Activated CD8-positive, alpha-beta memory T cell treated with anti-CD3 and anti-CD28 coated beads, Interleukin-2, amount 50 U/mL, for 4 hours (primary cell): ENCODE data around the gene EFNA2.
A peak's percentile ranks its signal among the peaks of the same experiment; 100 is the strongest.

Experiments
- DNase-seq: peaks from one replicate; pipeline ENCODE4 v3.0.0-alpha.2; 2020

Gene EFNA2

DNA sequence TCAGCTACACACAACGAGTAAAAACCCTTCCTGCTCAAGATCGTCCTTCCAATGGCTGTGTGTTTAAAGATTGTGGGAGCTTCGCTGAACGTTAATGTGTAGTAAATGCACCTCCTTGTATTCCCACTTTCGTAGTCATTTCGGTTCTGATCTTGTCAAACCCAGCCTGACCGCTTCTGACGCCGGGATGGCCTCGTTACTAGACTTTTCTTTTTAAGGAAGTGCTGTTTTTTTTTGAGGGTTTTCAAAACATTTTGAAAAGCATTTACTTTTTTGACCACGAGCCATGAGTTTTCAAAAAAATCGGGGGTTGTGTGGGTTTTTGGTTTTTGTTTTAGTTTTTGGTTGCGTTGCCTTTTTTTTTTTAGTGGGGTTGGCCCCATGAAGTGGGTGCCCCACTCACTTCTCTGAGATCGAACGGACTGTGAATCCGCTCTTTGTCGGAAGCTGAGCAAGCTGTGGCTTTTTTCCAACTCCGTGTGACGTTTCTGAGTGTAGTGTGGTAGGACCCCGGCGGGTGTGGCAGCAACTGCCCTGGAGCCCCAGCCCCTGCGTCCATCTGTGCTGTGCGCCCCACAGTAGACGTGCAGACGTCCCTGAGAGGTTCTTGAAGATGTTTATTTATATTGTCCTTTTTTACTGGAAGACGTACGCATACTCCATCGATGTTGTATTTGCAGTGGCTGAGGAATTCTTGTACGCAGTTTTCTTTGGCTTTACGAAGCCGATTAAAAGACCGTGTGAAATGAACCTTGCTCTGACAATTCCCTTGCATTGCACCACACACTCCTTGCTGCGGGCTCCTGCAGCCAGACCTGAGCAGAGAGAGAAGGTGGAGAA, 13.0 kb upstream of the EFNA2 start:
- DNase-seq: no peak

DNA sequence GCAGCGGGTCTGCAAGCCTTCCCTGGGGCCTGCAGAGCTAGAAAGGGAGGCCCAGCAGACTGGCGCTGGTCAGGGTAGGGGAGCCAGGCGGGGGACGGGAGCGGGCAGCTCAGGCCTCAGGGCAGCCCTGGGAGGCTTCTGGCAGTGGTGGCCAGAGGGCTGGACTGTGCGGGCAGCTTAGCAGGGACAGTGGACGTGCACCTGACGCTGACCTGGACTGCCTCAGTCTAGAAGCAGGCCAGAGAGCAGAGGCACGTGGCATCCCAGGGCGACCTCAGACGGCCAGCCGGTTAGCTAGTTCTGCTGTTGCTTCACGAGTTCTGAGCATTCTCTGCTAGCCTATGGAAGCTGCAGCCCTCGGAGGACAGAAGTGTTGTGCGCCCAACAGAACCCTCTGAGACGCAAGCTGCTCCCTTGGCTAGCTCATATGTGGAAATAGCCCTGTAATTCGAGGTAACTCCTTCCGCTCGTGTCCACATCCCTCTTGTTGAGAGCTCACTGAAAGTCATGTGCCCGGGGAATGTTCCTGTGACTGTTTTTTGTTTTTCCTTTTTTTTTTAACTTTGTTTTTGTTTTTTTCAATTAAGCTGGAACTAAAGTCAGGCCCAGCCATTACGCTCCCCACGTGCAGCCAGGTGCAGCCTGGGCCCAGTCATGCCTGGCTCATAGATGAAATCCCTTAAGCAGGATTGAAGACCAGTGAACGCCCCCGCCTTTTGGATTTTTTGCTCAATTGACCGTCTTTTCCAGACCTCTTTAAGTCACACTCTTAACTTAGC, 12.2 kb upstream of the EFNA2 start:
- no peak for DNase-seq

DNA sequence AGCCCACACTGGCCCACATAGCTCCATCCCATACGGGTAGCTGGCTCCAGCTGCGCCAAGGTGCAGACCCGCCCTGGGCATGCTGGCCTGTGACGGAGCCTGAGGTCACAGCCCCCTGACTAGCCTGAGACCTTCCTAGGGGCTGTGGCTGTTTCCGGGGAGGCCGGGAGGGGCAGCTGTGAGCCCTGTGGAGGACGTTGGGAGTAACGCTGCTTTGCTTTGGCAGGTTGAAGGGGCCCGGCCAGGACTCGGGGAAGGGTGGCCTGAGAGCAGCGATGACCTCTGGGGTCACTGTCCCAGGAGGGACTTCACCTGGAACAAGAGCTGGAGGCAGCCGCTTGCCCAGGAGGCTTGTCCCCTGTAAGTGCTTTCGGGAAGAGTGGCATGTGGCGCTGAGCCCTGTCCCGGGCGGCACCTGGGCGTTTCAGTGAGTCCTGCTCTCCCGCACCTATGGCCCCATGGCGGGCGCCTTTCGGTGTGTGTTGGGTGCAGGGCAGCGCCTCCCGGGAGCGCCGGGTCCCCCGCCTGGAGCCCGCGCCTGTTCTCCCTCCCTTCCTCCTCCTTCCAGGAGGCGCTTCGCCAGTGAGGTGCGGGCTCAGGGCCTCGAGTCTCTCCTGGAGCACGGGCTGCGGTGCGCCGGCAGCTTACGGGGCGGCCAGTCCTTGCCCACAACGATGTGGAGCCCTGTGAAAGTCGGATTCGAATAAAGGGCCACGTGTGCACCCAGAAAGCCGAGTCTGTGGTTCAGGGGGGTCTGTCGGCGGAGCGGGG, 11.4 kb upstream of the EFNA2 start:
- no peak for DNase-seq

DNA sequence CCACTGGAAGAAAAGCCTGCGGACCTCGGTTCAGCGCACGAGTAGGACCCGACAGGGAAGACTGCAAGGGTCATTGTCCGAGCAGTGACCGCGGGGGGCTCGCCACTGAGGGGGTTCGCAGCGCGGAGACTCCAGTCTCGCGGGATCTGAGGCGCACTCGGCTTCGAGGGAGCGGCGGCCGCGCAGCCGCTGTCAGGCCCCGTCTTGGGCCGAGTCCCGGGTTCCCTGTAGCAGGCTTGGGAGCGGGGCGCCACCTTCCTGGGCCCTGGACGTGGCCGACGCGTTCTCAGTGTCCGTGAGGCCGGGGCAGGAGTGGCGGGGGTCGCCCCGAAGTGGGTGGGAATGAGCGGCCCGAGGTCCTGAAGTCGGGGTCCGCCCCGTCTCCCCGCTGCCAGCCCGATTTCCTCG, 10.8 kb upstream of the EFNA2 start:
- DNase-seq: no peak

DNA sequence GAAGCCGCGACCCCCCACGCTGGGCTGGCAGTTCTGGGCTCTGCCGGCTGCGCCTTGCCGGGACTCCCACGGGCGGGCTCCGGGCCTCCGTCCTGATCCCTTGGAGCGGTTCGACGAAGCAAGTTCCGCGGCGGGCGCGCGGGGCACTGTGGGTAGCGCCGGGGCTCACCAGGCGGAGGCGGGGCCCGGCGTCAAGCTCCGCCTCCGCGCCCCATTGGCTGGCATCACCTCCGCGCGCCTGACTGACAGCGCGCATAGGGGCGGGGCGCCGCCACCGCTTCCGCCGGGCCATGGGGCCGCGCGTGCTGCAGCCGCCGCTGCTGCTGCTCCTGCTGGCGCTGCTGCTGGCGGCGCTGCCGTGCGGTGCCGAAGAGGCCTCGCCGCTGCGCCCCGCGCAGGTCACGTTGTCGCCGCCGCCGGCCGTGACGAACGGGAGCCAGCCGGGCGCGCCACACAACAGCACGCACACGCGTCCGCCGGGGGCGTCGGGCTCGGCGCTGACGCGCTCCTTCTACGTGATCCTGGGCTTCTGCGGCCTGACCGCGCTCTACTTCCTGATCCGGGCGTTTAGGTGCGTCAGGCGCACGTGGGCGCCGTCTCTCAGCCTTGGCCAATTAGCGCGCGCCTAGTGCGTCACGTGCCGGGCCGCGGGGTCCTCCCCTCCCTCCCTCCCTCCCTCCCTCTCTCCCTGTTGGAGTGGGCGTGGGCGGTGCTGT, 10.3 kb upstream of the EFNA2 start, which contains the start of gene FAM174C:
FAM174C (plus strand) TSS at position 271 of the 716 bp plus-strand sequence; CDS start at position 291, 20 bp downstream.
- peak; percentile 96 for DNase-seq

DNA sequence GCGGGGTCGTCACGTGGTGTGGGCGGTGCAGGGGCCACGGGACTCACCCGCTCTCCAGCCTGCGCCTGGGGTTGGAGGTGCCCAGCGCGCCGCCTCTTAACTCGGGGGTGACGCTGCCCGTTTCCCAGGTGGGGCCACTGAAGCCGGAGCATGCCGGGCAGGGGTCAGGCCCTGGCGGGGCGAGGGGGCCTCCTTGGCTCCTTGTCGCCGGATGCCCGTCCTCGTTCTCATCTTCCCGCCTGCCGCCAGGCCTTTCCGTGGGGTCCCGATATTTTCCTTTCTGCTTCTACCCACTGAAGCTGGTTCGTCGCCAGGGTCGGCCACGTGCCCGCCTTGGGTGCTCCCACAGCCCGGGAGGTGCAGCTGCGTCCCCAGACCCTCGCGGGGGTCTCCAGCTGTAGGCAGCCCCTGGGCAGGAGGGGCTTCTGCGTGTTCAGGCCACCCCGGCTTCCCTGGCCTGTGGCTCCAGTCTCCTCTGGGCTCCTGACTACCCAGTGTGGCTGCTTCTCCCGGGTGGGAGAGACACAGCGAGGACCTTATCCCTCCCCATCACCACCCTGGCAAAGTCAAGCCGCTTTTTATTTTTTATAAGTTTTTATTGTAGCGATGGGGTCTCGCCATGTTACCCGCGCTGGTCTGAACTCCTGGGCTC, 9.6 kb upstream of the EFNA2 start:
- DNase-seq: no peak

DNA sequence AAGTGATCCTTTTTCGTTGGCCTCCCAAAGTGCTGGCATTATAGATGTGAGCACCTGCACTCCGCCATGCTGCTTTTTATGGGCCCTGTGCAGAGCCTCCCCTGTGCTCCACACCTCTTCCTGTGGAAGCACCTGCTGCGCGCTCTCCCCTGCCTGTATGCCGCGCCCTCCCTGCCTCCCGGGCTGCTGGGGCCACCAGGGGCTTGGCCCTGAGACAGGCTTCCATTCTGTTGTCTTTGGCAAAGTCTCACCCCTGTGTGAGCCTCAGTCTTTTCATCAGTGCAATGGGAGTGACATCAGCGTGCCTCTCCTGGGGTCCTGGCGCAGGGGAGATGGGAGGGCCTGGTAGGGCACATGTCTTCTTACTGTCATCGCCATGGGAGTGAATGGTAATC, 9.0 kb upstream of the EFNA2 start:
- no peak for DNase-seq

DNA sequence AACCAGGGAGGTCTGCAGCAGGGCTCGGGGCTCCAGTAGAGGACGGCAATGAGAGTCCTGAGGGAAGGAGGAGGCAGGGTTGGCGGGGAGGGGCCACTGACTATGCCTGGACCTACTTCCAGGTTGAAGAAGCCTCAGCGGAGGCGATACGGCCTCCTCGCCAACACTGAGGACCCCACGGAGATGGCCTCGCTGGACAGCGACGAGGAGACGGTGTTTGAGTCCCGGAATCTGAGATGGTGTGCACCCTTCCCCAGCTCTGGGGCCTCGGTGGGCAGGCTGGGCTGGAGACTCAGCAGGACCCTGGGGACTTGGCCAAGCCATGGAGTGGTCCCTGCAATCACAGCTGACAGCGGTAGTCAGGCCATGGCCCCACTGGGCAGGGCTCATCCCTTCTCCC, 8.6 kb upstream of the EFNA2 start:
- DNase-seq: no peak

DNA sequence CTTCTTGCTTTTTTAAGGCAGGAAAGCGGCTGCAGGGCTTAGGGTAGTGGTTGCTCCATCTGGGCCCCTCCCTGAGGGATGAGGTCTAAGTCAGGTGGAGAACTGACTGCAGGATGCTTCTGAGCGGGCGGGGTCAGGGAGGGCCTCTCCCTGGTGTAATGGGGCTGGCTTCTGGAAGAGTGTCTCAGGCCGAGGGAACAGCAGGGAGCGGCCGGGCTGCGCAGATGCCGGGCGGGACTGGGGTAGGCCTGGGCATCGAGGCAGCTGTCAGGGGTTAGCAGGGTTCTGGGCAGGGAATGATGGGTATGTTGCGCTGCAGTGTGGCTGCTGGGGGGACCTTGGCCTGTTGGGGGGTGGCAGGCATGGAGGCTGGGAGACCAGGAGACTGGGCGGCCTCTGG, 7.6 kb upstream of the EFNA2 start:
- DNase-seq: no peak

DNA sequence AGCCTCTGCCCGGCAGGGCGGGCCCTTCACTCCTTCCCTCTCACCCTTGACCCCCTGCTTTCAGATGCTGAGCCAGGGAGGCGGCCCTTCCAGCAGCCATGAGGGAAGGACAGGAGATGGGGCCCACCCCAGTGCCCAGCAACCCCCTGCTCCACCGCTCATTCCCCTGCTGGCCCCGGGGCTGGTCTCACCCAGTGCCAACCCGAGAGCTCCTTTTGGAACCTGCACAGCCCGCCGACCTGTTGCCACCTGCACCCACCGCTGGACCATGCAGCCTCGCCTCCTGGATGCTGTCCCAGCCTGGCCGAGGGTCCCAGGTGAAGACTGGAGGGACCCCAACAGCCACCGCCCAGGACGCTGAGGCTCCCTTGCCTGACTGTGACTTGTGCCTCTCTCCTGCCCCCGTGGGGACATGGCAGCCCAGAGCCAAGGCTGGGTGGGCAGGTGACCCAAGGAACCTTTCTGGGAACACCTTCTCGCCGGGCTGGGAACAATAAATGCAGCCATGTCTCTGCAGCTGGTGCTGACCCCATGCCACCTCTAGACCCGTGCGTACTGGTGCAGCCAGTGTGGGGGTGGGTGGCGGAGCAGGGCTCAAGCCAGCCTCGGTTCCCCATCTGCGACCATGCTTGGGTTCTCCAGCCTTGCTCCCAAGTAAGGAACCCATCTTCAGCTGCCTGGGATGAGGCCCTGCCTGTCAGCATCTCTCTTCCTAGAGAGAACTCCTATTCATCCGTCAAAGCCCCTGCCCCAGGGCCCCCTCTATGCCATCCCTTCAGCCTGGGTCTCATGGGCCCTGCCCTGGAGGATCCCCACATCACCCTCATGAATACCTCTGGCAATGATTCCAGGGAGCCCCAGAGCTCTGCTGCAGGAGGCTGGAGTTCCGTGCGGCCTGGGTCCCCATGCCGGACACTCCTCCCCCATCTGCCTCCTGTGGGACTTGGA, 6.7 kb upstream of the EFNA2 start:
- DNase-seq: no peak

DNA sequence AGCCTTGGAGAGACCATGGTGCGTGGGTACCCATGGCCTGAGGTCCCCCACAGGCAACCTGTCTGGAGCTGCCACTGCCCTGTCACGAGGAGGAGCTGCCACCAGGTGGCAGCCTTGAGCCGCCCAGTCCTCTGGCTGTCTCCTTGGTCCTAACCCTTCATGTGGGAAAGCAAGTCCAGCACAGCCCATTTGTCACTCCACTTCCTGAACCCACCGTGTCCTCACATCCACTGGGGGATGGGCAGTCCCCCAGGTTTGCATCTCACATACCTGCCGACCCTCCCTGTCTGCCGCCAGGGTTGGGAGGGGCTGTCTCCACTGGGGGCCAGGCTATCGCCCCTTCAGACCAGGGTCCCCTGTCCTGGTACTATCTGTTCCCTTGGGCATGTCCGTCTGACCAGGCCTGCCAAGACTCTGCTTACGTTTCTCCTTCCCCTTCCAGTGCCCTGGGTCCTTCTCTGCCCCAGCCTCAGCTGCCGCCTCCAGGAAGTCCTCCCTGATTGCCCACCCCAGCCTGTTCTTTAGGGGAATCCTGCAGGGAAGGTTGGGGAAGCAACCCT, 5.8 kb upstream of the EFNA2 start:
- DNase-seq: peak; percentile 80

DNA sequence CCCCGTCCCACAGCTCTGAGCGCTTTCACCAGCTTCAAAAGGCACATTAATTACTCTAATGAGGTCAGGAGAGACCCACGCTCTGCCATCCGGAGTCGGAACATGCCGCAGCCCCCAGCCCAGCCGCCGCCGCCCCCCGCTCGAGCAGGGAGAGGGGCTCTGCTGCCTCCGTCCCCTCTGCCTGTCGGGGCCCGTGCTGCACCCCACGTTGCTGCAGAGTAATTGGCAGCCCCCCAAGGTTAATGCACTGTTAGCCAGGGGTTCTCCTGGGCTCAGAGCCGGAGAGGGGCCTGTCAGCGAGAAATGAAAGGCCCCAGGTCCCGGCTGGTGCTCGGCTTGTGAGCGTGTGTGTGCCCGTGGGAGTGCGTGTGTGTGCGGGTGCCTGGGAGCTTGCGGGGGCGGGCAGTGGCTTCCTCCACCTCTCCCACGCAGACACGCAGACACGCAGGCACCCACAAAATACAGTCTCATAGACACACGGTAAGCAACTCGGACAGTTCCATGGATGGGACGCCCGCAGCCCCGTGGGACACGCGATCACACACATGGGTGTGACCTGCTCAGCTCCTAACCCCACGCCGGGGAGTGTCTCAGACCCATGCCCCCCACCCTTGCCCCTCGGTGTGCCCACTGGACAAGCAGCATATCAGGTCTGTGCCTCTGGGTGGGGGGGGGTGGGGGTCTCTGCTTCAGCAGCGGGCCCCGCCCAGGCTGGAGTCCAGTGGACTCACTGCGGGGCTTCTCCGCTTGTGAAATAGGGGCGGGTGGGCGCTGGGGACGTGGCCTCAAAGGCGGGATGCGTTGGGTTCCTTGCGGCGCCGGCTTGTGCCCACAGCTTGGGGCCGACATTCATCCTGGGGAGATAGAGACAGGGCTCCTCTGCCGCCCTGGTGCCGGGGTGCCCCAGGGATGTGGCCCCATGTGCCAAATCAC, 4.8 kb upstream of the EFNA2 start:
- no peak for DNase-seq

DNA sequence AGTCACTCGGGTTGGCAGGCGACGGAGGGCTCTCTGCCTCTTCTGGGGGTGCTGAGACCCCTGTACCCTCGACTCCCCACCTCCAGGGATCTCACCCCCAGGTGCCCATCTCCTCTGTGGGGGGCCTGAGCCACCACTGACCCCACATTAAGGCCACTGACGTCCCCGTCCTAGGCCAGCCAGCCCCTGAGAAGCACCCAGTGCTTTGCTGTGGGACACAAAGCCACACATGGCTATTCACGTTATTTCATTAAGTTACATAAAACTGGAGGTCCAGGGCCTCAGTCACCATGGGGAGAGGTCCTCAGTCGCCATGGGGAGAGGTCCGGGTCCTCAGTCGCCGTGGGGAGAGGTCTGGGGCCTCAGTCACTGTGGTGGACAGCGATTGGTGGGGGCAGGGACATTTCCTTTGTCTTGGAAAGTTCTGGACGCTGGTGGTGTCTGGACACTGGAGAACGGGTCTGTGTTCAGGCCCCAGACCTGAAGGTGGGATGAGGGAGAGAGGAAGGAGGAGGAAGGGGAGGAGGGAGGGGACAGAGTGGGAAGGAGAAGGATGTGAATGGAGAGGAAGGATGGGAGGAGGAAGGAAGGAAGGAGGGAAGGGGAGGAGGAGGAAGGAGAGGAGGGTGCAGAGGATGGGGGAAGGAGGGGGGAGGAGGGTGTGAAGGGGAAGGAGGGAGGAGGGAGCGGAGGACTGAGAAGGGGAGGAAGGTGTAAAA, 3.9 kb upstream of the EFNA2 start:
- no peak for DNase-seq

DNA sequence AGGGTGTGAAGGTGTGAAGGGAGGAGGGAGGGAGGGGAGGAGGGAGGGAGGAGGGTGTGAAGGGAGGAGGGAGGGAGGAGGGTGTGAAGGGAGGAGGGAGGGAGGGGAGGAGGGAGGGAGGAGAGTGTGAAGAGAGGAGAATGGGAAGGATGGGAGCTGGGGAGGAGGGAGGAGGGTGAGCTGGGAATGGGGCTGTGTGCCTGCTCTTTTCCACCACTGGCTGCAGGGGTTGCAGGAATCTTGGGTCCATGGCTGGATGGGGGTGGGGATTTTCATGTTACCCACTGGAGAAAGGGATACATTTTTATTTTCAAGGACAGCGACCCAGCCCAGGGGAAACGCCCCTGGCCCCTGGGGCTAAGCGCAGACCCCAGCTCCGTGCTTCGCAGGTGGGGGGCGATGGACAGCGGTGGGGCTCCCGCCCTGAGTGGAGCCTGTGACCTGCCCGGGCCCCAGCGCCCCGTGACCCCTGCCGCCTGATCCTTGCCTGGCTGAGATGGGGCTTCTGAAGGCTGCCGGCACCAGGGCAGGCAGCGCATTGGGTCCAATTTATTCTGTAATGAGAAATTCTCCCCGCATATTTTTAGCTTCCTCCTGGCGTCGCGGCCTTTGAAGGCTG, 3.0 kb upstream of the EFNA2 start:
- no peak for DNase-seq

DNA sequence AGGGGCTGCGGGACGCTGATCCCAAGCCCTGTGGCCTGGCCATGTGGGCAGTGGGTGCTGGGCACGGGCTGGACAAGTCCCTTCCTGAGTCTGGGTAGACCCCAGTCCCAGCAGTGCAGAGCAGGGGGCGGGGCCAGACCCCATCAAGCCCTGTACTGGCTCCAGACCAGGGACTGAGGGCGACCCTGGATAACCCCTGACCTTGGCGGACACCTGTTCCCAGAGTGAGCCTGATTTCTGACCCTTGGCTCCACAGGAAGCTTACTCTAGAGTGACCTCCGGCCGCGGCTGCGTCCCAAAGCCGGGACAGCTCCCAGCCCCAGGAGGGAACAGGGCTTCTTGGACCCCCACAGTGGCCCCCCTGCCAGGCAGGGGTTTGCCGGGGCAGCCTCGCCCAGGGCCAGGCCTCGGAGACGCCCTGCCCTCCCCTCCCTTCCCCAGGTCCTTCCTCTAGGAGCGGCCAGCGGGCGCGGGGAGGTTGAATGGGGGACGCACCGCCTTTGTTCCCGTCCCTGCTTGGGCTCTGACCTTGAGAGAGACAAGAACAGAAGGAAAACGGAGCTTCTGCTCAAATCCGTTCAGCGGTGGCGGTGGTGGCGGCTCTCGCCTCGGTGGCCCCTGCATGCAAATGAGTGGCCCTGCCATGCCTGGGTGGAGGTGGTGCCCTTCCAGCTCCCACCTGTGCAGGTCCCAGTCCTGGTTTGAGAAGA, 2.3 kb upstream of the EFNA2 start:
- no peak for DNase-seq

DNA sequence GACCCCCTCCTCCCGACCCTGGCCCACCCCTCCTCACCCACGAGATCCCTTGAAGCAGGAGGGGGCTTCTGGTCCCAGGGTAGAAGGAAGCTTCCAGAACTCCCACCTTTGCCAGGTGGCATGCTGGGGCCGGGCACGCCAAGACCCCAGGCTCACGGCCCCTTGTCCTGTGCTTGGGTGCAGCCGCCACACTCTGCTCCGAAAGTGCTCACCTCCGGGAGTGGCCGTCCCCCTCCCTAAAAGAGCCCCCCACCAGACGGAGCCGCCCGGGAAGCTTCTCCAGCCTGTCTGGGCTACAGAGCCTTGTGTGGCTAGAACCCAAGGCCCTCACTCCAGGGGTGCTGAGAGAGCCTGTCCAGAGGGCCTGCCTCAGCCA, 1.8 kb upstream of the EFNA2 start:
- DNase-seq: no peak

DNA sequence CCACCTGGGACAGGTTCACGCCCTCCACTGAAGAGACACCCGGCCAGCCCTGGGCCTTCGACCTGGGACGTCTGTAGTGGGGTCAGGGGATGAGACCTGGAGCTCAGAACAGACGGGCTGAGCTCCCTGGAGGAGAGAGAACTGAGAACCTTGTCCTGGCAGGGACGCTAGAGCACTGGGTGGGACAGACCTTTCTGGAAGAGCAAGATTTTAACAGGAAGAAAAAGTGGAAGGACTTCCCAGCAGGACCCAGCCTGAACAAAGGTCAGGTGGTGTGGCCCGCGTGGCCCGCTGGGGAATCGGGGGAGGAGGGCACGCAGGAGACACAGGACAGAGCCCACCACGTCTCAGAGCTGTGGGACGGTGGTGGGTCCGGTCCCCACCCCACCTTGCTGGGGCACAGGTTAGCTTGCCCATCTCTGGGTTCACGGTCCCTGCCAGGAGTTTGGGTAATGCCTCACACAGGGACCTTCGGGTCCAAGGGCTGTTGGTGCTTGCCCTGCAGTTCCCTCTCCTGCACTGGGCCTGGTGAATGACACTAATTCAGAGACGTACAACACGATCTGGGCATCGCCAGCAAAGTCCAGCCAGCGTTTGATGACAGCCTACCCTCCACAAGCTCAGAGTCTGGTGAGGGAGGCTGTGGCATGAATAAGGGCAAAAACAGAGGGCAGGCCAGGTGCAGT, 1.2 kb upstream of the EFNA2 start:
- DNase-seq: no peak
